ENCODE data around the gene ASPA.

- TF ChIP-seq CTCF (IDR thresholded peaks at IDR 0.05; ENCODE audit: low read depth, low read length) (no peak), MAX (IDR thresholded peaks at IDR 0.05; ENCODE audit: low read depth, low read length) (no peak), POLR2A (IDR thresholded peaks at IDR 0.05; ENCODE audit: extremely low read depth, insufficient read length) (no peak)
These were observed 529 bp upstream of the ASPA start for GRCh38 chr17:3475251-3475685.

Data from NB4 (cell line).